Activated CD8-positive, alpha-beta T cell treated with anti-CD3 and anti-CD28 coated beads for 36 hours (primary cell): Measurements from ENCODE around the gene SUGCT. TPM values are rescaled to one million over a fixed set of nuclear protein-coding genes. Genes with fewer than 3 reads are reported as not detected.

ENCODE experiments used
- ATAC-seq: fragments of 200-7000 bp; cut with Tn5 transposase; one replicate; pipeline ENCODE4 v1.10.0; 2021; ENCODE audit warnings: mild to moderate bottlenecking, moderate library complexity
- CTCF ChIA-PET: fragments of 350-600 bp; sonication (Branson Sonifier 250); formaldehyde crosslinking; loops from one replicate; lab custom pipeline; 2021; ENCODE audit warnings: antibody characterized with exemption; lab: Charles Lee
- POLR2A ChIA-PET: fragments of 350-600 bp; sonication (Branson Sonifier 250); formaldehyde crosslinking; loops from one replicate; lab custom pipeline; 2021; ENCODE audit warnings: antibody characterized with exemption; lab: Charles Lee
- DNase-seq: peaks from one replicate; pipeline ENCODE4 v3.0.0-alpha.2; 2020
- H3K27ac Mint-ChIP-seq: one replicate; pipeline ENCODE4 v1.8.0; 2021; ENCODE audit warnings: mild to moderate bottlenecking, mixed read lengths
- H3K27me3 Mint-ChIP-seq: one replicate; pipeline ENCODE4 v1.8.0; 2021; ENCODE audit warnings: mixed read lengths
- H3K36me3 Mint-ChIP-seq: one replicate; pipeline ENCODE4 v1.8.0; 2021; ENCODE audit warnings: low read depth, mixed read lengths
- H3K4me1 Mint-ChIP-seq: one replicate; pipeline ENCODE4 v1.8.0; 2021; ENCODE audit warnings: low read depth, mixed read lengths
- H3K4me3 Mint-ChIP-seq: one replicate; pipeline ENCODE4 v1.8.0; 2021; ENCODE audit warnings: mild to moderate bottlenecking, moderate library complexity, mixed read lengths
- H3K9me3 Mint-ChIP-seq: one replicate; pipeline ENCODE4 v1.8.0; 2021; ENCODE audit warnings: mixed read lengths
- CTCF ChIP-seq: fragments of 200-600 bp; IDR thresholded peaks from one replicate; pipeline ENCODE4 v1.8.0; 2022; ENCODE audit warnings: antibody characterized with exemption, mild to moderate bottlenecking
- intact Hi-C: fragments of 100-400 bp; cut with micrococcal nuclease; formaldehyde crosslinking; loops from one replicate; pipeline ENCODE4 v1.10.0; 2022
- total RNA-seq, 2 experiments: library from RNA; stranded (reverse); gene quantifications; one replicate each; pipeline ENCODE4 v1.2.3, GENCODE V29; 2021

The SUGCT gene
- total RNA-seq, 2 experiments from 2014 or later: 1.6 to 2.0 TPM

GRCh38 chr7:40815512-40815911, 680.7 kb downstream of the SUGCT start:
- intact Hi-C loops: no loop called here
- DNase-seq (no peak), ATAC-seq (no peak)
- no peaks in the 10 kb centered on the region for H3K36me3 Mint-ChIP-seq
- no peak overlapping the region for H3K27ac Mint-ChIP-seq
- H3K27me3 Mint-ChIP-seq: no peaks in the 10 kb centered on the region
- CTCF ChIA-PET: no interaction called here
- no peak overlapping the region for H3K4me3 Mint-ChIP-seq
- no peaks in the 10 kb centered on the region for H3K4me1 Mint-ChIP-seq
- TF ChIP-seq CTCF: no peak
- POLR2A ChIA-PET: no interaction called here
- peaks cover 18% of the 10 kb centered on the region for H3K9me3 Mint-ChIP-seq

DNA sequence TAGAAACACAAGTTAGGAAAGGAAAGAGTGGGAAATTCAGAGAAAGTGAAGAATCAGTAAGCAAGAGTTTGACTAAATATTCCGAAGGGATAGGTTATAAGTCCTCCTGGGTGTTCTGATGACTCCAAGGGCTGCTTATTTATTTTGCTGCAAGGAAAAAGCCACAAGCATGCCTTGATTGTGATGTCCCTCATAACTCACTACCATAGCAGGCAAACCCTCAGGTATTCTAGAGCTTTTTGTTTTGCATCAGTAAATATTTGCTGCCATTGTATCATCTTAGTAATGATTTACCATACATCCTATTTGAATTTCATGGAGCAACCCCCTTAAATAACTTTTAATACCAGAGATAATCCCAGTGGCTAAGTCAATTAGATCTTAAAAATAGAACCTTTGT, 688.1 kb downstream of the SUGCT start:
- H3K9me3 Mint-ChIP-seq: peaks cover 5% of the 10 kb centered on the region
- H3K27me3 Mint-ChIP-seq: no peaks in the 10 kb centered on the region
- intact Hi-C loops: no loop called here
- no peak overlapping the region for H3K4me3 Mint-ChIP-seq
- H3K27ac Mint-ChIP-seq: no peak overlapping the region
- ChIA-PET POLR2A (no interaction called here), CTCF (no interaction called here)
- DNase-seq (no peak), ATAC-seq (no peak)
- no peaks in the 10 kb centered on the region for H3K4me1 Mint-ChIP-seq
- H3K36me3 Mint-ChIP-seq: no peaks in the 10 kb centered on the region
- no peak for TF ChIP-seq CTCF

DNA sequence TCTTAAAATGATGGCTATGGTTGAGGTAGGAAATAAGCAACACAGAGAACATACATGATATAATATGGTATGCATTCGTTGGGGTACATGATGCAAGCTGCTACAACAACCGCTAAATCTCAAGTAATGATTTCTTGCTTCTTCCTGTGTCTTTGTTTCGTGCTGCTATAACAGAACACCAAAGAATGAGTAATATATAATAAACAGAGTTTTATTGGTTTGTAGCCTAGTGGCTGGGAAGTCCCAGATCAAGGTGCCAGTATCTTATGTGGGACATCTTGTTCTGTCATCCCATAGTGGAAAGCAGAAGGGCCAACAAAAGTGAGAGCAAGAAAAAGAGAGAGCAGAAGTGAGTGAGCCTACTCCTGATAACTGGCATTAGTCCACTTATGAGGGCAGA, 689.7 kb downstream of the SUGCT start:
- peaks cover 2% of the 10 kb centered on the region for H3K9me3 Mint-ChIP-seq
- no peak overlapping the region for H3K27ac Mint-ChIP-seq
- no peaks in the 10 kb centered on the region for H3K36me3 Mint-ChIP-seq
- DNase-seq: no peak
- intact Hi-C loops: no loop called here
- ChIA-PET POLR2A (no interaction called here), CTCF (no interaction called here)
- no peaks in the 10 kb centered on the region for H3K27me3 Mint-ChIP-seq
- H3K4me3 Mint-ChIP-seq: no peak overlapping the region
- ATAC-seq: no peak
- no peaks in the 10 kb centered on the region for H3K4me1 Mint-ChIP-seq
- TF ChIP-seq CTCF: no peak

- H3K27me3 Mint-ChIP-seq: no peaks in the 10 kb centered on the region
- DNase-seq (no peak), ATAC-seq (no peak)
- H3K9me3 Mint-ChIP-seq: peaks cover 2% of the 10 kb centered on the region
- no peaks in the 10 kb centered on the region for H3K36me3 Mint-ChIP-seq
- H3K4me1 Mint-ChIP-seq: no peaks in the 10 kb centered on the region
- no peak overlapping the region for H3K27ac Mint-ChIP-seq
- POLR2A ChIA-PET: no interaction called here
- intact Hi-C loops: no loop called here
- TF ChIP-seq CTCF: no peak
- no peak overlapping the region for H3K4me3 Mint-ChIP-seq
- CTCF ChIA-PET: interaction anchor here (1.5 kb wide), 1 partner anchor 13 kb away, joined by 4 read pairs; no protein-coding TSS in a partner anchor
Observed at GRCh38 chr7:40826411-40827221, 691.8 kb downstream of the SUGCT start.

DNA sequence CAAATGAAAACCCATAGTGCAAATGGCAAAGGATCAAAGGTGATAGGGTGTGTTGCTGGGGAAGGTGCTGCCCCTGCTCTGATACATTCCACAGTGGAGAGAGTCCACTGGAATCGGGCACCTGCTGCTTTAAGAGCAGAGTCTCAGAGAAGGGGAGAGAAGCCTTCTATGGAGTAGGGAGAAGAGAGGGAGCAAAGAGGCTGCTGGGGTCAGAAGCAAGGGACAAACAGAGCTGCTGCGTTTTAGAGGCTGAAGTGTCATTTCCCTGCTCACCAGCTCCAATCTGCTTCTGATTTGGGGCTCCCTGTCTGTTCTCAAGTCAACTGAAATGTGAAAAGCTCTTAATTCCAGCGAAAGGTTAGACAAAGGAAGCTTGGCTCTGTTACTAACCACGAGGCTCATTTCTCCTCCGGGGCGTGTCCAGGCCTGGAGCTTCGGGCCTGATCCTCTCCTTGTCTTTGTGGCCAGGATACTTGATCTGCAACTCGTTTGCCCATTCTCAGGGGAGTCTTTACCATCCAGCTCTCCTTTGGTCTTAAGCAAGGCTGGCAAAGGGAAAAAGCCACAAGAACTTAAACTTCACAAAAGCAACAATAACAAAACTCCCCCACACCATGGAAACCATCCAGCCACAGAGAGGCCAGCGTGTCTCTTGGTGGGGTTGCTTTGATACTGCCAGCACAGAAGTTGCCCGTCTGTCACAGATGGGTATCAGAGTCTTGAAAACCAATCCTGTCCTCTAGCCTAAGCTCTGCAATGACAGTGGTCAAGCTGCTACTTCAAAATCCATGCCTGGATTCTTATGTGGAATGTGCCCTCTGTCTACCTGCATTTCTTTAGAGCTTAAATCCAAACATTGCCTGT, 692.6 kb downstream of the SUGCT start:
- no peak for ATAC-seq
- TF ChIP-seq CTCF: no peak
- H3K9me3 Mint-ChIP-seq: peaks cover 2% of the 10 kb centered on the region
- no peaks in the 10 kb centered on the region for H3K4me1 Mint-ChIP-seq
- H3K4me3 Mint-ChIP-seq: no peak overlapping the region
- intact Hi-C loops: no loop called here
- CTCF ChIA-PET: no interaction called here
- no peaks in the 10 kb centered on the region for H3K27me3 Mint-ChIP-seq
- no peak for DNase-seq
- POLR2A ChIA-PET: no interaction called here
- no peak overlapping the region for H3K27ac Mint-ChIP-seq
- H3K36me3 Mint-ChIP-seq: no peaks in the 10 kb centered on the region
